ENCODE data around the gene EEF1E1. TPM values are rescaled to one million over a fixed set of nuclear protein-coding genes. Genes with fewer than 3 reads are reported as not detected.

Gene EEF1E1
- 26.6 and 26.8 TPM in 2 replicates for polyA plus RNA-seq (2013)

- Histone ChIP-seq H3K4me2 (ENCODE audit: low read length) (peak within 1 kb of the TSS; percentile 71), H4K8ac (ENCODE audit: low read depth, low read length) (peak within 1 kb of the TSS; percentile 89), H4K91ac (ENCODE audit: low read depth, low read length) (peak within 1 kb of the TSS; percentile 58), H3K79me1 (ENCODE audit: low read length) (no peaks in the 10 kb centered on the region), H3K79me2 (ENCODE audit: control insufficient read depth, insufficient read depth, low read length, poor library complexity) (peaks cover 6% of the 10 kb centered on the region), H3K4me3 (ENCODE audit: low read depth, low read length) (peak within 1 kb of the TSS; percentile 86), H3K4me1 (ENCODE audit: control insufficient read depth in 1 of 2, insufficient read depth in 2 of 2, low read length in 2 of 2) (peaks cover 3 to 5% of the 10 kb centered on the region in 2 experiments), H3K14ac (ENCODE audit: low read length) (peak within 1 kb of the TSS; percentile 29), H3K27me3 (ENCODE audit: insufficient read depth, low read length) (no peaks in the 10 kb centered on the region), H2AK5ac (ENCODE audit: low read length) (no peak within 1 kb of the TSS), H3K9ac (ENCODE audit: low read length) (peak within 1 kb of the TSS; percentile 80), H2BK5ac (ENCODE audit: low read depth, low read length, poor library complexity) (no peak within 1 kb of the TSS), H3K36me3 (ENCODE audit: control insufficient read depth in 1 of 2, insufficient read depth in 2 of 2, low read length in 2 of 2) (peaks cover 0 to 4% of the 10 kb centered on the region in 2 experiments), H2BK12ac (ENCODE audit: low read length) (no peak within 1 kb of the TSS), H3K18ac (ENCODE audit: low read length) (no peak within 1 kb of the TSS), H3K23ac (ENCODE audit: low read length) (no peak within 1 kb of the TSS), H4K12ac (ENCODE audit: low read depth, low read length) (peak within 1 kb of the TSS; percentile 56), H3K9me3 (ENCODE audit: insufficient read depth, low read depth, low read length) (no peaks in the 10 kb centered on the region), H2BK120ac (ENCODE audit: insufficient read depth, low read length, poor library complexity) (no peak within 1 kb of the TSS), H3K4ac (ENCODE audit: low read depth, low read length) (peak within 1 kb of the TSS; percentile 90), H3K27ac (ENCODE audit: low read depth, low read length) (peak within 1 kb of the TSS; percentile 30), H2AFZ (ENCODE audit: insufficient read depth, low read length, poor library complexity) (peak within 1 kb of the TSS; percentile 37)
- peak; percentile 91 to 95 for DNase-seq
- WGBS (ENCODE audit: extremely low coverage, insufficient coverage, insufficient read length) = no CpG with 5 or more reads among the region's 43 CpGs
Observed at GRCh38 chr6:8102122-8102958, at the start of gene EEF1E1. TSS of gene EEF1E1 (minus strand) at chr6:8102548. CDS start at chr6:8102521, 27 bp downstream.

GRCh38 chr6:8149350-8149749, 47.0 kb upstream of the EEF1E1 start:
- Histone ChIP-seq H3K9me3 (ENCODE audit: insufficient read depth, low read depth, low read length) (no peaks in the 10 kb centered on the region), H3K27me3 (ENCODE audit: insufficient read depth, low read length) (no peaks in the 10 kb centered on the region), H3K27ac (ENCODE audit: low read depth, low read length) (no peak overlapping the region), H4K8ac (ENCODE audit: low read depth, low read length) (no peak overlapping the region), H4K12ac (ENCODE audit: low read depth, low read length) (no peak overlapping the region), H3K4me3 (ENCODE audit: low read depth, low read length) (no peak overlapping the region), H3K14ac (ENCODE audit: low read length) (no peak overlapping the region), H3K9ac (ENCODE audit: low read length) (no peak overlapping the region), H2BK12ac (ENCODE audit: low read length) (no peak overlapping the region), H3K18ac (ENCODE audit: low read length) (no peak overlapping the region), H2BK120ac (ENCODE audit: insufficient read depth, low read length, poor library complexity) (no peak overlapping the region), H3K23ac (ENCODE audit: low read length) (no peak overlapping the region), H2AK5ac (ENCODE audit: low read length) (no peak overlapping the region), H4K91ac (ENCODE audit: low read depth, low read length) (no peak overlapping the region), H3K36me3 (ENCODE audit: control insufficient read depth in 1 of 2, insufficient read depth in 2 of 2, low read length in 2 of 2) (no peaks in the 10 kb centered on the region), H2BK5ac (ENCODE audit: low read depth, low read length, poor library complexity) (no peak overlapping the region), H3K79me1 (ENCODE audit: low read length) (no peaks in the 10 kb centered on the region), H3K4ac (ENCODE audit: low read depth, low read length) (no peak overlapping the region), H2AFZ (ENCODE audit: insufficient read depth, low read length, poor library complexity) (no peak overlapping the region), H3K4me2 (ENCODE audit: low read length) (no peak overlapping the region), H3K79me2 (ENCODE audit: control insufficient read depth, insufficient read depth, low read length, poor library complexity) (no peaks in the 10 kb centered on the region), H3K4me1 (ENCODE audit: control insufficient read depth in 1 of 2, insufficient read depth in 2 of 2, low read length in 2 of 2) (no peaks in the 10 kb centered on the region)
- WGBS (ENCODE audit: extremely low coverage, insufficient coverage, insufficient read length) = no CpG with 5 or more reads among the region's 1 CpG
- DNase-seq = no peak

GRCh38 chr6:8143945-8144344, 41.6 kb upstream of the EEF1E1 start:
- Histone ChIP-seq H2BK12ac (ENCODE audit: low read length) (no peak overlapping the region), H3K27ac (ENCODE audit: low read depth, low read length) (no peak overlapping the region), H3K27me3 (ENCODE audit: insufficient read depth, low read length) (no peaks in the 10 kb centered on the region), H4K91ac (ENCODE audit: low read depth, low read length) (no peak overlapping the region), H3K9me3 (ENCODE audit: insufficient read depth, low read depth, low read length) (no peaks in the 10 kb centered on the region), H4K12ac (ENCODE audit: low read depth, low read length) (no peak overlapping the region), H3K4me2 (ENCODE audit: low read length) (no peak overlapping the region), H3K79me1 (ENCODE audit: low read length) (no peaks in the 10 kb centered on the region), H2BK5ac (ENCODE audit: low read depth, low read length, poor library complexity) (no peak overlapping the region), H3K18ac (ENCODE audit: low read length) (no peak overlapping the region), H2BK120ac (ENCODE audit: insufficient read depth, low read length, poor library complexity) (no peak overlapping the region), H3K9ac (ENCODE audit: low read length) (no peak overlapping the region), H3K4me3 (ENCODE audit: low read depth, low read length) (no peak overlapping the region), H3K36me3 (ENCODE audit: control insufficient read depth in 1 of 2, insufficient read depth in 2 of 2, low read length in 2 of 2) (no peaks in the 10 kb centered on the region), H4K8ac (ENCODE audit: low read depth, low read length) (no peak overlapping the region), H3K4me1 (ENCODE audit: control insufficient read depth in 1 of 2, insufficient read depth in 2 of 2, low read length in 2 of 2) (no peaks in the 10 kb centered on the region), H2AK5ac (ENCODE audit: low read length) (no peak overlapping the region), H3K14ac (ENCODE audit: low read length) (no peak overlapping the region), H3K79me2 (ENCODE audit: control insufficient read depth, insufficient read depth, low read length, poor library complexity) (no peaks in the 10 kb centered on the region), H3K23ac (ENCODE audit: low read length) (no peak overlapping the region), H3K4ac (ENCODE audit: low read depth, low read length) (no peak overlapping the region), H2AFZ (ENCODE audit: insufficient read depth, low read length, poor library complexity) (no peak overlapping the region)
- DNase-seq = no peak
- WGBS (ENCODE audit: extremely low coverage, insufficient coverage, insufficient read length) = no CpG with 5 or more reads among the region's 2 CpGs

GRCh38 chr6:8139451-8139850, 37.1 kb upstream of the EEF1E1 start:
- H3K9me3 ChIP-seq (ENCODE audit: insufficient read depth, low read depth, low read length) = no peaks in the 10 kb centered on the region
- no peak overlapping the region for H3K27ac ChIP-seq (ENCODE audit: low read depth, low read length)
- H3K14ac ChIP-seq (ENCODE audit: low read length) = no peak overlapping the region
- no peak for DNase-seq
- H2BK5ac ChIP-seq (ENCODE audit: low read depth, low read length, poor library complexity) = no peak overlapping the region
- H2BK12ac ChIP-seq (ENCODE audit: low read length) = no peak overlapping the region
- no peak overlapping the region for H3K4me3 ChIP-seq (ENCODE audit: low read depth, low read length)
- no peak overlapping the region for H3K9ac ChIP-seq (ENCODE audit: low read length)
- H3K27me3 ChIP-seq (ENCODE audit: insufficient read depth, low read length) = no peaks in the 10 kb centered on the region
- no peaks in the 10 kb centered on the region for H3K79me1 ChIP-seq (ENCODE audit: low read length)
- H2AK5ac ChIP-seq (ENCODE audit: low read length) = no peak overlapping the region
- H3K18ac ChIP-seq (ENCODE audit: low read length) = no peak overlapping the region
- H3K79me2 ChIP-seq (ENCODE audit: control insufficient read depth, insufficient read depth, low read length, poor library complexity) = no peaks in the 10 kb centered on the region
- H3K23ac ChIP-seq (ENCODE audit: low read length) = no peak overlapping the region
- H2BK120ac ChIP-seq (ENCODE audit: insufficient read depth, low read length, poor library complexity) = no peak overlapping the region
- no peak overlapping the region for H3K4me2 ChIP-seq (ENCODE audit: low read length)
- H3K36me3 ChIP-seq (ENCODE audit: control insufficient read depth in 1 of 2, insufficient read depth in 2 of 2, low read length in 2 of 2) = no peaks in the 10 kb centered on the region
- H4K8ac ChIP-seq (ENCODE audit: low read depth, low read length) = no peak overlapping the region
- no peak overlapping the region for H4K12ac ChIP-seq (ENCODE audit: low read depth, low read length)
- no CpG with 5 or more reads among the region's 7 CpGs for WGBS (ENCODE audit: extremely low coverage, insufficient coverage, insufficient read length)
- H2AFZ ChIP-seq (ENCODE audit: insufficient read depth, low read length, poor library complexity) = no peak overlapping the region
- no peaks in the 10 kb centered on the region for H3K4me1 ChIP-seq (ENCODE audit: control insufficient read depth in 1 of 2, insufficient read depth in 2 of 2, low read length in 2 of 2)
- H3K4ac ChIP-seq (ENCODE audit: low read depth, low read length) = no peak overlapping the region
- no peak overlapping the region for H4K91ac ChIP-seq (ENCODE audit: low read depth, low read length)
